Testis (tissue), 3 donors: ENCODE measurements around the gene GOLGA8B. TPM values are rescaled to one million over a fixed set of nuclear protein-coding genes. Genes with fewer than 3 reads are reported as not detected.
"Not testable (repeated sequence)": the region's sequence is repeated elsewhere in the genome, so short reads cannot be mapped to it uniquely, and the experiment has no call there.

Experiments
- DNase-seq: peaks from one replicate; pipeline ENCODE4 v3.0.0-alpha.2; 2019
- H3K27ac ChIP-seq, 2 donors: fragments of 200-600 bp; sonication (generic); one replicate each; pipeline ENCODE4 v1.5.1; 2019
- H3K27me3 ChIP-seq: fragments of 200-600 bp; sonication (generic); one replicate; pipeline ENCODE4 v1.5.1; 2019
- H3K36me3 ChIP-seq: fragments of 200-600 bp; sonication (generic); one replicate; pipeline ENCODE4 v1.5.1; 2017; ENCODE audit warnings: low read depth; ENCODE audit errors: missing control alignments
- H3K4me1 ChIP-seq: fragments of 200-600 bp; sonication (generic); one replicate; pipeline ENCODE4 v1.5.1; 2019
- H3K4me3 ChIP-seq, 2 donors: fragments of 200-600 bp; sonication (generic); one replicate each; pipeline ENCODE4 v1.5.1; 2017 to 2019
- H3K9me3 ChIP-seq: fragments of 200-600 bp; sonication (generic); one replicate; pipeline ENCODE4 v1.5.1; 2017
- POLR2A ChIP-seq: fragments of 450-650 bp; IDR thresholded peaks from one replicate; pipeline ENCODE4 v1.6.1; 2017; ENCODE audit warnings: antibody characterized with exemption, mild to moderate bottlenecking, moderate library complexity
- WGBS, 2 donors: methylation state at CpG; one replicate each; pipeline ENCODE4 v1.1.5; 2018; 5-methylcytosine and 5-hydroxymethylcytosine counted together
- intact Hi-C: fragments of 100-400 bp; cut with DNase I; formaldehyde crosslinking; loops from one replicate; pipeline ENCODE4 v1.15.1; 2023; ENCODE audit warnings: low total_unique reads
- polyA plus RNA-seq: library from polyadenylated mRNA; stranded (reverse); fragments of 350-450 nt; fragmentation: Illumina TruSeq; extraction: RNeasy Lipid Tissue Mini Kit (QIAGEN cat#74804); gene quantifications from one replicate; pipeline ENCODE4 v1.2.3, GENCODE V29; 2014; ENCODE audit warnings: low read depth, low replicate concordance; ENCODE audit not compliant: insufficient read depth
- total RNA-seq, 2 donors: library from RNA; depleted of rRNA; stranded (reverse); fragments of >200 nt; gene quantifications; one replicate each; pipeline ENCODE4 v1.2.3, GENCODE V29; 2016
- TF ChIP-seq, protein P1 (sequence below), 3 experiments: fragments of 450-650 bp in 2 of 3; fragments of 200-600 bp in 1 of 3; sonication (generic) in 1 of 3; IDR thresholded peaks; one replicate each; pipeline ENCODE4 v1.5.1; 2016 to 2019; ENCODE audit warnings: antibody characterized with exemption in 3 of 3, mild to moderate bottlenecking in 2 of 3, moderate library complexity in 1 of 3

Gene GOLGA8B
- total and polyA plus RNA-seq, 3 donors from 2014 or later = 50.5 to 370 (median 364) TPM

- no peak for TF ChIP-seq POLR2A
- TF ChIP-seq, protein P1, sequence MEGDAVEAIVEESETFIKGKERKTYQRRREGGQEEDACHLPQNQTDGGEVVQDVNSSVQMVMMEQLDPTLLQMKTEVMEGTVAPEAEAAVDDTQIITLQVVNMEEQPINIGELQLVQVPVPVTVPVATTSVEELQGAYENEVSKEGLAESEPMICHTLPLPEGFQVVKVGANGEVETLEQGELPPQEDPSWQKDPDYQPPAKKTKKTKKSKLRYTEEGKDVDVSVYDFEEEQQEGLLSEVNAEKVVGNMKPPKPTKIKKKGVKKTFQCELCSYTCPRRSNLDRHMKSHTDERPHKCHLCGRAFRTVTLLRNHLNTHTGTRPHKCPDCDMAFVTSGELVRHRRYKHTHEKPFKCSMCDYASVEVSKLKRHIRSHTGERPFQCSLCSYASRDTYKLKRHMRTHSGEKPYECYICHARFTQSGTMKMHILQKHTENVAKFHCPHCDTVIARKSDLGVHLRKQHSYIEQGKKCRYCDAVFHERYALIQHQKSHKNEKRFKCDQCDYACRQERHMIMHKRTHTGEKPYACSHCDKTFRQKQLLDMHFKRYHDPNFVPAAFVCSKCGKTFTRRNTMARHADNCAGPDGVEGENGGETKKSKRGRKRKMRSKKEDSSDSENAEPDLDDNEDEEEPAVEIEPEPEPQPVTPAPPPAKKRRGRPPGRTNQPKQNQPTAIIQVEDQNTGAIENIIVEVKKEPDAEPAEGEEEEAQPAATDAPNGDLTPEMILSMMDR (IDR thresholded peaks at IDR 0.05) = no peak
- H3K9me3 ChIP-seq = no peaks in the 10 kb centered on the region
- peak overlapping the region; percentile 65 to 69 for H3K27ac ChIP-seq
- no peaks in the 10 kb centered on the region for H3K27me3 ChIP-seq
- H3K4me1 ChIP-seq = peaks cover 12% of the 10 kb centered on the region
- intact Hi-C loops = no loop called here
- 3 to 5% methylated on average over 35 to 57 of the region's 70 CpGs for WGBS, 2 donors
- DNase-seq = peak; percentile 30
- no peaks in the 10 kb centered on the region for H3K36me3 ChIP-seq
- H3K4me3 ChIP-seq = peak overlapping the region; percentile 84 to 90
Measured at GRCh38 chr15:34582461-34583371, 735 bp downstream of the GOLGA8B start.

DNA sequence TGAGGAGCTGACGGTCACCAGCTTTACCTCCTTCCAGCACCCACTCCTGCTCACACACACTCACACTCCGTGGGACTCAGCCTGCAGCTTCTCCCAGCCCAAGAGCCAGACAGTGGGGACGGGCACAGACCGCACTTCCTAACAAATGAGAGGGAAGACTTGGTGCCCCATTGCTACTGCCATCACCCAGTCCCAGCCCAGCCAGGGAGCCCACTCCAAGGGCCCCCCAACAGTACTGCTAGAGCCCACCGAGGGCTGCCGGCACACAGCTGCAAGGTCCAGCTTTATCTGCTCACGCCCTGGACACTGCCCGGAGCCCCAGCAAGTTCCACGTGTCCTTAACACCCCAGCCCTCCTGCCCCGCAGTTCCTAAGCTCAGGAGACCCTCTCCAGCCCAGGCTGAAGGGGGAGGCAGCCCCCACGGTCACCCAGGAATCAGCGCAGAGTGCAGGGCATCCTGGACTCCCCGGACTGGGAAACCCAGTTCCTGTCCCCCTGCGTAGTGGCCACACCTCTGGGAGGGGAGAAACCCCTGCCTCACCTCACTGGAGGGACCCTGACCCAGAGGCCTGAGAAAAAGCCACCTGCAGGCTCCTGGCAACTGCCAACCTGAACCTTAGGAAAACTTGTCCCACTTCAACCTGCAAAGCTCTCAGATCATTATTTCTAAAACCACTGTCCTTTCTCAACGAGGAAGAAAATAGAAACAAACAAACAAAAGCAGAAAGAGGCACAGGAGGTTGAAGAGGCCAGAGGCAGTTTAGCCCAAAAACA is 1.6 kb downstream of the GOLGA8B start:
- intact Hi-C loops = not testable (repeated sequence)

GRCh38 chr15:34581043-34581365 is 2.4 kb downstream of the GOLGA8B start:
- no peak overlapping the region for H3K4me3 ChIP-seq
- H3K27ac ChIP-seq = no peak overlapping the region
- no peaks in the 10 kb centered on the region for H3K36me3 ChIP-seq
- no peak for DNase-seq
- WGBS, 2 donors = 94 to 95% methylated on average over 3 to 9 of the region's 9 CpGs
- intact Hi-C loops = no loop called here
- peaks cover 12% of the 10 kb centered on the region for H3K4me1 ChIP-seq
- TF ChIP-seq, protein P1 (IDR thresholded peaks at IDR 0.05) = no peak
- no peak for TF ChIP-seq POLR2A
- no peaks in the 10 kb centered on the region for H3K9me3 ChIP-seq
- no peaks in the 10 kb centered on the region for H3K27me3 ChIP-seq

More for the DNA sequence above, 1.6 kb downstream of the GOLGA8B start:
- not testable (repeated sequence) for H3K9me3 ChIP-seq, H3K27me3 ChIP-seq, DNase-seq, H3K36me3 ChIP-seq, H3K27ac ChIP-seq
- Histone ChIP-seq H3K4me3 (peak overlapping the region; percentile 84 to 90), H3K4me1 (peaks cover 12% of the 10 kb centered on the region)
- WGBS, 2 donors = 59 to 66% methylated on average over 8 to 15 of the region's 15 CpGs

GRCh38 chr15:34580251-34581042 is 3.0 kb downstream of the GOLGA8B start:
- not testable (repeated sequence) for DNase-seq

GRCh38 chr15:34578283-34578674 is 5.2 kb downstream of the GOLGA8B start:
- peaks cover 8% of the 10 kb centered on the region for H3K4me1 ChIP-seq
- H3K27ac ChIP-seq = no peak overlapping the region
- intact Hi-C loops = no loop called here
- no peaks in the 10 kb centered on the region for H3K36me3 ChIP-seq
- WGBS, 2 donors = 90 to 94% methylated on average over 10 of the region's 10 CpGs
- H3K4me3 ChIP-seq = no peak overlapping the region
- H3K9me3 ChIP-seq = no peaks in the 10 kb centered on the region
- TF ChIP-seq POLR2A = no peak
- TF ChIP-seq, protein P1 (IDR thresholded peaks at IDR 0.05) = no peak
- H3K27me3 ChIP-seq = no peaks in the 10 kb centered on the region
- no peak for DNase-seq

More at GRCh38 chr15:34580251-34581042, 3.0 kb downstream of the GOLGA8B start:
- H3K36me3 ChIP-seq, H3K4me3 ChIP-seq, H3K9me3 ChIP-seq, H3K27me3 ChIP-seq, H3K27ac ChIP-seq, intact Hi-C loops: not testable (repeated sequence)
- WGBS, 2 donors = 71 to 74% methylated on average over 8 to 14 of the region's 15 CpGs
- H3K4me1 ChIP-seq = peaks cover 12% of the 10 kb centered on the region

DNA sequence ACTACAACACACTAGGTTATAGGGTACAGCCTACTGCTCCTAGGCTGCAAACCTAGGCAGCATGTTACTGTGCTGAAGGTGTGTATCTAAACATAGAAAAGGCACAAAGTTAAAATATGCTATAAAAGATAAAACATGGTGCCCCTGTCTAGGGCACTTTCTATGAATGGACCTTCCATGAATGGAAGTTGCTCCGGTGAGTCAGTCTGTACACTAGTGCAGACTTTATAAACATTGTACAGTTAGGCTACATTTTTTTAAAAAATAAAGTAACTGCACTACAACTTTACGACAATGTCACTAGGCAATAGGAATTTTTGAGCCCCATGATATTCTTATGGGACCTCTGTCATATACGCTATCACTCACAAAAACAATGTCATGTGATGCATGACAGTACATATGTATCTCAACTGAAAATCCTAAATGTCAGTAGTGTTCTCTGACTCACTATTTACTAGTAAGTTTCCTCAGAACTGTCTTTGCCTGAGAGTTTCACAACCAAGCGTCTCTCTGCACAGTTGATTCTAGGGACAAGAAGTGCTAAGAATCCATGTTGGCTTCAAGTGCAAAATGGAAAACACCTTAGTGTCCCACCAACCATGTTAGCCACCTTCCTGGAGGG is 5.7 kb downstream of the GOLGA8B start:
- intact Hi-C loops, H3K27ac ChIP-seq: not testable (repeated sequence)
- WGBS, 2 donors = 96 to 97% methylated on average over 4 of the region's 4 CpGs

DNA sequence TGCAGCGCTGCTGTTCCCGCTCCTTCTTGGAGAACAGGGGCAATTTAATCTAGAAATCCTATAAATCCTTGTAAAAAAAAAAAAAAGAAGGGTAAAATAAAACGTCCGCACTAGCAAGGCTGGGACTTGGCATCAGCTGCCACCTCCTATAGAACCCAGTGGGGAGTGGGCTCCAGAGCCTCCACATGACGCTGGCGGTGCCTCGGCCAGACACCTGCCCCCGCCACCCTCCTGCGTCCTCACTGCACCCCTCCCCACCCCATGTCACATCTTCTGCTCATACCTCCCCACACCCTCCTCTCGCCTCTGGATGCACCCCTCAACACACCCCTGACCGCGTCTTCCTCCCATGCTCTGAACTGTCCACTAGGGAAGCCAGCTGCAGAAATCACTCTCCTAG is 8.4 kb downstream of the GOLGA8B start:
- H3K36me3 ChIP-seq, H3K9me3 ChIP-seq, H3K27me3 ChIP-seq, DNase-seq, intact Hi-C loops, H3K4me3 ChIP-seq, H3K4me1 ChIP-seq, H3K27ac ChIP-seq: not testable (repeated sequence)
- 90 to 93% methylated on average over 9 to 12 of the region's 12 CpGs for WGBS, 2 donors

More for the DNA sequence above, 5.7 kb downstream of the GOLGA8B start:
- not testable (repeated sequence) for H3K36me3 ChIP-seq, DNase-seq, H3K27me3 ChIP-seq, H3K4me1 ChIP-seq, H3K4me3 ChIP-seq, H3K9me3 ChIP-seq

- 97 to 100% methylated on average over 3 to 6 of the region's 6 CpGs for WGBS, 2 donors
- H3K36me3 ChIP-seq, H3K4me3 ChIP-seq, intact Hi-C loops, H3K27ac ChIP-seq, H3K9me3 ChIP-seq, H3K27me3 ChIP-seq, H3K4me1 ChIP-seq, DNase-seq: not testable (repeated sequence)
Measured at GRCh38 chr15:34572921-34573320, 10.5 kb downstream of the GOLGA8B start.
